Measurements from ENCODE around the gene IGFBP3.

DNA sequence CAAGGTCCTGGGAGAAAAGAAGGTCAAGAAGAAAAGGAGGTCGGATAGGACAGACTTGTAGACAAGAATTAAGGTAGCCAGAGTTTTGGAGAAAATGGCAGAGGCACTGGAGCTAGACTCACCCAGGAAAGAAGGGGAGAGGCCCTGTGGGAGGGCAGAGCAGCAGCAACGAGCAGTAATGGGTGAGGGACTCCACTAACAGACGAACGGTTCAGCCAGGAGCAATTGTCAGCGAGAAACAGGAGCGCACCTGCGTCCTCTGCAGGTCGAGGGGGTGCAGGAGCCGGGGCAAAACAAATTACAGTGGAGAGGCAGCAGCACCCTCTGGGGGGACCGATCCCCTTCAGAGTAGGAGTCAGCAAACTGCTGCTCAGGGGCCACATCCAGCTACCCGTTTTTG lies 18.5 kb upstream of the IGFBP3 start:
- TF ChIP-seq, protein P1, sequence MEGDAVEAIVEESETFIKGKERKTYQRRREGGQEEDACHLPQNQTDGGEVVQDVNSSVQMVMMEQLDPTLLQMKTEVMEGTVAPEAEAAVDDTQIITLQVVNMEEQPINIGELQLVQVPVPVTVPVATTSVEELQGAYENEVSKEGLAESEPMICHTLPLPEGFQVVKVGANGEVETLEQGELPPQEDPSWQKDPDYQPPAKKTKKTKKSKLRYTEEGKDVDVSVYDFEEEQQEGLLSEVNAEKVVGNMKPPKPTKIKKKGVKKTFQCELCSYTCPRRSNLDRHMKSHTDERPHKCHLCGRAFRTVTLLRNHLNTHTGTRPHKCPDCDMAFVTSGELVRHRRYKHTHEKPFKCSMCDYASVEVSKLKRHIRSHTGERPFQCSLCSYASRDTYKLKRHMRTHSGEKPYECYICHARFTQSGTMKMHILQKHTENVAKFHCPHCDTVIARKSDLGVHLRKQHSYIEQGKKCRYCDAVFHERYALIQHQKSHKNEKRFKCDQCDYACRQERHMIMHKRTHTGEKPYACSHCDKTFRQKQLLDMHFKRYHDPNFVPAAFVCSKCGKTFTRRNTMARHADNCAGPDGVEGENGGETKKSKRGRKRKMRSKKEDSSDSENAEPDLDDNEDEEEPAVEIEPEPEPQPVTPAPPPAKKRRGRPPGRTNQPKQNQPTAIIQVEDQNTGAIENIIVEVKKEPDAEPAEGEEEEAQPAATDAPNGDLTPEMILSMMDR (tag by site-specific recombination; IDR thresholded peaks at IDR 0.05): no peak
- TF ChIP-seq YY1 (tag by site-specific recombination; IDR thresholded peaks at IDR 0.05): no peak
